ENCODE measurements around the gene PPID.
"Not testable (repeated sequence)": the region's sequence is repeated elsewhere in the genome, so short reads cannot be mapped to it uniquely, and the experiment has no call there.

The PPID gene

GRCh38 chr4:158722917-158723793 is at the start of gene PPID:
TSS of gene PPID (minus strand) at chr4:158723396. CDS start at chr4:158723288, 108 bp downstream.
- peak; percentile 73 for DNase-seq

DNA sequence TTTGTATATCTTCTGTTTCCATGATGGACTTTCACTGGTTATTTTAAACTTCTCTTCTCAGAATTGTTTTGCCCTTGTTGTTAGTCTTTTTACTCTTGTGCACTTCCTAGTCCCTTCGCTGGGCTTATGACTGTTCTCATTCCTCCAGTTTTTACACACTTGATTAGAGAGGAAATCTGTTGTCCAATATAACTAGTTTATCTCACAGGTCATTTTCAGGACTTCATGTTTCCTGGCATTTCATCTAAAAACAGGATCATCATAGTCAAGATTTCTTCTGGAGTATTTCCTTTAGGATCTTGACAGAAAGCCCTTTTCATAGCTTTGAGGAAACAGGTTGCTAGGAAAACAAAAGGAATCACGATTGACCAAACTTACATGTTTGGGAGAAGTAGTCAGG is 48.6 kb upstream of the PPID start:
- DNase-seq = no peak

GRCh38 chr4:158770671-158771070 is 47.5 kb upstream of the PPID start:
- DNase-seq = no peak

- DNase-seq = peak; percentile 28
Measured at GRCh38 chr4:158769175-158769921, 46.2 kb upstream of the PPID start.

DNA sequence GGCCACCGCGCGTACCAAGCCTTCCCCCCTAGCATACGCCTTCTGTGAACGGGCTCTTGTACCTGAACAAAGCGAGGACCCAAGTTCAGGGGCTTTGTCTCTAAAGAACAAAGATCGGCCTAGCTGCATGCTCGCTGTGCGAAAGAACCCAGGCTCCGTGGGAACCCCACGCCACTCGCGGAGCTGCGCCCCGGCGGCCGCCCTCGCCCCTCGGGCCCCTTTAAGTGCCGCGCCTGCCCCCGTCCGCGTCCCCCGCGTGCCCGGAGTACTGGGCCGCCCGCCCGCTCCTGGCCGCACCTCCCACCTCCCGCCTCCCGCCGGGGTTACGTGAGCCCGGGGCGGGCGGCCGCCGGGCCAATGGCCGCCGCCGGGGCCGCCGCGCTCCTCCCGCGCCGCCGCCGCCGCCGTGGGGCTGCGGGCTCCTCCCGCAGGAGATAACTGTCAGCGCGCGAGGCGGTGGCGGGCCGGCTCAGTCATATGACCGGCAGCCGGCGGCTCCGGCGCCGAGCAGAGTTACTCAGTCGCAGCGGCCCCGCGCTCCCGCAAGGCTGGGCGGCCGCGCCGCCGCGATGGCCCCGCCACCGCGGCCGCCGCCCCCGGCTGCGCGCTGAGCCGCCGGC is 45.5 kb upstream of the PPID start, which contains the start of gene FNIP2:
Gene FNIP2 (plus strand): TSS at position 472 of the 620 bp plus-strand sequence. CDS start 187 bp downstream, outside the sequence.
- peak; percentile 75 for DNase-seq

DNA sequence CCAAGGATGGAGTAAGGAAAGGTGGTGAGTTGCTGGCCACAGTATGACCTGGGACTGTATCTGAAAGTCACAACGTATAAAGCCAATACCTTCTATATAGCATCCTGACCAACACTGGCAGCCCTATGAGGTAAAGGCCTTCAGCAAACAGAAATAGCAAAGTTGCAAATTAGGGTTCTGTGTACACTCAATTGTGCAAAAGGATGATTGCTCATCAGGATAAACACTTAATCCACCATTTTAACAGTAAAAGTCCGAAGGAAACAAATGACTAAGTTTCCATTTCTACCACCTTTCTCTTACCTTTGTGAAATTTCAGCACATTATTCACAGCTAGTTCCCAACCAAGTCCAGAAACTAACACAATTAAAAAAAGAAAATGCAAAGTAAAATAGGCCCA is 44.3 kb upstream of the PPID start:
- no peak for DNase-seq

DNA sequence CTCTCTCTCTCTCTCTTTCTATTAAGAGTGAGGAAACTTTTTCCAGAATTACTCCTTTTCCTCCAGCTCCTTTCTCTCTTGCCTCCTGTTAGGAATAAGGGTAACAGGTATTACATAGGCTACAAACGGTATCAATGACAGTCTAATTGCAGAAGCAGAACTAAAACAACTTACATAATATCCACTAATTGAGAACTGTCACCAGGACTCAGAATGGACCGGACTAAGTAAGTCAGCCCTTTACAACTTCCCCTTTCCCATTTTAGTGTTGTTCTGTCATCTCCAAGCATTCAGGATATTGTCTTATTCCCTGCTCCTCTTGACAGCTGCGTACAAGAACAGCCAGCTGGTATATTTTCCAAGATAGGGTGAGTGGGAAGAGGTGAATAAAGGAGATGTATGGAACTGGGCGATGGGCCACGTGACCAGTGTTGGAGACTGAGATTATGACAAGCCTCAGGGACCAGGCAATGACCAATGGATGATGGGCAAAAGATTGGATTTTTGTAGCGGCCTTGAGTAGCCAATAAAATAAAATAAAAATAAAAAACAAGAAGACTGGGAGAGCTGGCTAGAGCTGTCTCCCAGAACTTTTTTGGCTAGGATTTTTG is 43.3 kb upstream of the PPID start:
- no peak for DNase-seq

DNA sequence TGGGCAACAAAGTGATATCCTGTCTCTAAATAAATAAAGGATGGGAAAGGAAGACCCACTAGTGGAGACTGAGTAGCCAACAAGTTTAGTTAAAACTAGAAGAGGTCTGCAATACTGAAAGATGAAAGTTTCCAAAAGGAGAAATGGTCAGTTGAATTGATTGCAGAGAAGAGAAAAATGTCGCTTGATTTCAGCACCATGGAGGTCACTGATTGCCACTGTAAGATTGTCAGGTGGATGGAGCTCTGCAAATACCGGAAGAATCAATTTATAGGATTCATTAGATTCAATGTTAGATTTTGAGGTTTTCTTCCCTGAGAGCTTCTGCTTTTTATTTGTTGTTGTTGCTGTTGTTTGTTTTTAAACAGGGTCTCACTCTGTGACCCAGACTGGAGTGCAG is 40.3 kb upstream of the PPID start:
- no peak for DNase-seq

- no peak for DNase-seq
Measured at GRCh38 chr4:158762553-158762952, 39.4 kb upstream of the PPID start.

GRCh38 chr4:158760866-158761265 is 37.7 kb upstream of the PPID start:
- peak; percentile 28 for DNase-seq

GRCh38 chr4:158759539-158759938 is 36.3 kb upstream of the PPID start:
- not testable (repeated sequence) for DNase-seq

DNA sequence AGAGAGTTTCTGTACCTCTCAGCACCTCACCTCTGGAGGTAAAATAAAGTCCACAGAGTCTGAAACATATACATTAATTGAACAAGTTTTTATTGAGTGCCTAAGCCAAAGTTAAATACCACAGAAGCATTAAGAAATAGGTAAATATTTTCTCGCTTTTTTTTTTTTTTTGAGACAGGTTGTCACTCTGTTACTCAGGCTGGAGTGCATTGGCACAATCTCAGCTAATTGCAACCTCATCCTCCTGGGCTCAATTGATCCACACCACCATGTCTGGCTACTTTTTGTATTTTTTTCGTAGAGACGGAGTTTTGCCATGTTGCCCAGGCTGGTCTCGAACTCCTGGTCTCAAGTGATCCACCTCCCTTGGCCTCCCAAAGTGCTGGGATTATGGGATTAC is 35.5 kb upstream of the PPID start:
- no peak for DNase-seq

DNA sequence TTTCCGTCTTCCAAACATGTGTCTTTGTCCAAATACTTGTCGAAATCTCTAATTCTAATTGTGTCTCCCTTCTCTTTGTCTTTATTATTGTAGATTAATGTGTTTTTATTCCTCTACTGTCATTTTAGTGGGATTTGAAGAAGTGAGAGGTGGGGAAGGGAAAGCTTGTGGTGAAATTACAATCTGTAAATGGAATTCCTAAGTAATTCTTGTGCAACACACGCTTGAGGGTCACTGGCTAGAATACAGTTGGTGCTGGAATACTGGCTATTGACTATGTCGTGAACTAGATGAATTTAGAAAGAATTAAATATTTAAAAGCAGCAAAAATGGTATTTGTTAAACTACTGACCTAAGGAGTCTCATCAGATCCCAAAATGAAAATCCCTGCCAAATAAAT is 34.9 kb upstream of the PPID start:
- DNase-seq = peak; percentile 63

DNA sequence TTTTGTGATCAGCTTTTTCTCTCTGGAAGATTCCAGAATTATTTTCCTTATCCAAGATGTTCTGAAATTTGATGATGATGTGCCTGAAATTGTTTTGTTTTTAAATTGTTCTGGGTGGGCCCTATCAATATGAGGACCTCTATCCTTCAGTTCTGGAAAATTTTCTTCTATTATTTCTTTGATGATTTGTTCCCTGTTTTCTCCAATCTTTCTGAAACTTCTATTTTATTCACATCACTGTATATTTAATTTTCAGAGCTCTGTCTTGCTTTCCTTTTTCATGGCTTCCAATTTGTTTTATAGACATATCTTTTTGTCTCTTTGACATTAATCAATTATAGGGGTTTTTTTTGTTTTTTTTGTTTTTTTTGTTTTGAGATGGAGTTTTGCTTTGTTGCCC is 33.4 kb upstream of the PPID start:
- no peak for DNase-seq

- DNase-seq = not testable (repeated sequence)
Measured at GRCh38 chr4:158755819-158756218, 32.6 kb upstream of the PPID start.

DNA sequence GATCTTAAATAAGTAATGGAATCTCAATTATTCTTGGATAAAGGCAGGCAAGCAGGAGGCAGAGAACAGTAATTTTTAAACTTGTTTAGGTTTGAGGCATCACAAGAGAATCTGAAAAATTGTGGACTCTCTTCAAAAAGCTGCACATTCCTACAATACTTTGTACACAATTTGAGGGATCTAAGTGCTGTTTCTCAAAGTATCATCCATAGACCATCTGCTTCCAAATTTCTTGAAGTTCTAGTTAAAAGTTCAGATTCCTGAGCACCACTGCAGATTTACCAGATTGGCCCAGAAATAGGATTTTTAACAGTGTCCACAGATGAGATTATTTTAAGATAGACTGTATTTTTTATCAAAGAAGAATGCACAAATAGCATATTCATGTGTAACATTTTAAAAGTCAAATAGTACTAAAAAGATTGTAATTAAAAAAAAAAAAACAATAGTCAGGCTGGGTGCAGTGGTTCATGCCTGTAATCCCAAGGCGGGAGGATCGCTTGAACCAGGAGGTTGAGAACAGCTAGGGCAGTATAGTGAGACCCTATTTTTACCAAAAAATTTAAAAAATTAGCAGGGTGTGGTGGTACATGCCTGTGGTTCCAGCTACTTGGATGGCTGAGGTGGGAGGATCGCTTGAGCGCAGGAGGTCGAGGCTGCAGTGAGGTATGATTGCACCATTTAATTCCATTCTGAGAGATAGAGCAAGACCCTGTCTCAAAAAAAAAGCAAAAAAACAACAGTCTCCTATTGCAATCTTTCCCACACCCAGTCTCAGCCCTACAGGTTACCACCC is 31.4 kb upstream of the PPID start:
- DNase-seq = peak; percentile 64

- peak; percentile 89 for DNase-seq
Measured at GRCh38 chr4:158750379-158750778, 27.2 kb upstream of the PPID start.

DNA sequence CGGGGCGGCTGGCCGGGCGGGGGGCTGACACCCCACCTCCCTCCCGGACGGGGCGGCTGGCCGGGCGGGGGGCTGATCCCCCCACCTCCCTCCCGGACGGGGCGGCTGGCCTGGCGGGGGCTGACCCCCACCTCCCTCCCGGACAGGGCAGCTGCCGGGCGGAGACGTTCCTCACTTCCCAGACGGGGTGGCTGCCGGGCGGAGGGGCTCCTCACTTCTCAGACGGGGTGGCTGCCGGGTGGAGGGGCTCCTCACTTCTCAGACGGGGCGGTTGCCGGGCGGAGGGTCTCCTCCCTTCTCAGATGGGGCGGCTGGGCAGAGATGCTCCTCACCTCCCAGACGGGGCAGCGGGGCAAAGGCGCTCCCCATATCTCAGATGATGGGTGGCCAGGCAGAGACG is 23.3 kb upstream of the PPID start:
- DNase-seq = not testable (repeated sequence)

- DNase-seq = no peak
Measured at GRCh38 chr4:158741326-158742021, 18.3 kb upstream of the PPID start.

DNA sequence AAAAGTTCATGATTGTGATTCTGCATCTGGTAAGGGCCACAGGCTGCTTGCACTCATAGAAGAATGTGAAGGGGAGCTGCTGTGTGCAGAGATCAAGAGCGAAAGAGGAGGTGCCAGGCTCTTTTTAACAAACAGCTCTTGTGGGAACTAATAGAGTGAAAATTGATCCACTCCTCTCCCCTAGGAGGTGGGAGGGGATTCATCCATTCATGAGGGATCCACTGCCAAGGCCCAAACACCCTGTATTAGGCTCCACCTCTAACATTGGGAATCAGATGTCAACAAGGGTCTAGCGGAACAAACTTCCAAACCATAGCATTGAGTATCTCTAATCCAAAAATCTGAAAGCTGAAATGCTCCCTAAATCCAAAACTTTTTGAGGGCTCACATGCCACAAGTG is 16.4 kb upstream of the PPID start:
- no peak for DNase-seq

DNA sequence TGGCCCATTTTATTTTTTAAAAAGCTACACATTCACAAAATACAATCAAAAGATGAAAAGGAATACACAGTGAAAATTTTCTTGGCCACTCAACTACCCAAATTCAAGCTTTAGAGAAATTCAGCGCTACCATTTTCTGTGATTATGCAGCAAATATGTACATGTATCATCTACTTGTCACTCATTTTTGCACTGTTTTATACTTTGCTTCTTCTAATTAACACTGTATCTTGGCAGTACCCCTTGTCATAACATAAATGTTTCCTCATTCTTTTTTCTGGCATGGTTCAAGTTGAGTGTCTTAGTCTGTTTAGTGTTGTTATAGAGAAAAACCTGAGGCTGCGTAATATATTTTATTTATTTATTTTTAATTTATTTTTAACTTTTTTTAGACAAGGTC is 15.7 kb upstream of the PPID start:
- DNase-seq = no peak
